ENCODE measurements around the gene KRTAP4-4.
"Not testable (repeated sequence)": the region's sequence is repeated elsewhere in the genome, so short reads cannot be mapped to it uniquely, and the experiment has no call there.

The KRTAP4-4 gene

DNA sequence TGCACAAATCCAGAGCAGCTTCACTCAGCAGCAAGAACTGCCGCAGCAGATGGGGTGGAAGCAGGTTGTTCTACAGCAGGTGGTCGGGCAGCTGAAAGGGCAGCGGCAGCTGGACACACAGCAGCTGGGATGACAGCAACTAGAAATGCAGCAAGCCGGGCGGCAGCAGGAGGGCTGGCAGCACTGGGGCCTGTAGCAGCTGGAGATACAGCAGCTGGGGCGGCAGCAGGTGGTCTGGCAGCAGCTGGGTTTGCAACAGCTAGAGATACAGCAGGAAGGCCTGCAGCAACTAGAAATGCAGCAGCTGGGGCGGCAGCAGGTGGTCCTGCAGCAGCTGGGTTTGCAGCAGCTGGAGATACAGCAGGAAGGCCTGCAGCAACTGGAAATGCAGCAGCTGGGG lies 7.0 kb upstream of the KRTAP4-4 start:
- no peak for TF ChIP-seq POLR2A (IDR thresholded peaks at IDR 0.05; ENCODE audit: low read depth, low read length)
- FAIRE-seq, result no peak
- no peak for DNase-seq (ENCODE audit: insufficient read length, low spot score)

DNA sequence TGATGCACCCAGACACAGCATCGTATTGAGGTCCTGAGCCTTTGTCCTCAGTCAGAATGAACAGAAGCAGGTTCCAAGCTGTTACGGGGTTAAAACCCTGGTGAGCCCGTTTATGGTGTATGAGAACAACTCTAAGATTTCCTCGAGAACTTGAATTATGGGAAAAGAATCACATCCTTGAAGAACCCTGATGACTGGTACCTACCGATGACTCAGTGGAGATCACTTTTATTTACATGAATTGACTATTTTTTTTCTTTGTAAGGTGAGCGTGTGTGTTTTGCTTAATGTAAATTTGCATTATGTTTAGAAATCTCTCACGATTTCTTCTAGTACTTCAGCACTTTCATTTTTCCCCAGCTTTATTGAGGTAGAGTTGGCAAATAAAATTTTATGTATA lies 3.3 kb upstream of the KRTAP4-4 start:
- FAIRE-seq (peak; percentile 15), DNase-seq (ENCODE audit: insufficient read length, low spot score) (no peak)

GRCh38 chr17:41160190-41160589 lies 358 bp downstream of the KRTAP4-4 start:
- not testable (repeated sequence) for FAIRE-seq; DNase-seq (ENCODE audit: insufficient read length, low spot score)

More for the DNA sequence above, 3.3 kb upstream of the KRTAP4-4 start:
- no peak for TF ChIP-seq POLR2A (IDR thresholded peaks at IDR 0.05; ENCODE audit: low read depth, low read length)

DNA sequence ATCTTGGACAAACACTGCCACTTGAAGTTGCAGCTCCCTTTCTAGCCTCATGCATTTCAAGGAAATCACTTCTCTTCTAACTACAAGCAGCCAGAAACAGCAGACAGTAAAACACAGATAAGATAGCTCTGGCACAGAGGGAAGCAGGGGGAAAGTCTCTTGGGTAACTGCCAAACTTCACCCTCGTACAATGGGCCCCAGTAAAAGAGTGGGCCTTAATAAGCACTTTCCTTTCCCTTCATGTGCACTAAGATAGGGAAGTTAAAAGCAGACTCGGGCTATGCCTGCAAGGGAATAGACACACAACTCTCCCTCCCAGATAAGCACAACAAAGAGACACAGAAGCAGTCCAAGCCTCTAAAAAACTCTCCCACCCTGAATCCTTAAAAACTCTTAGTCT lies 6.7 kb downstream of the KRTAP4-4 start:
- no peak for FAIRE-seq
- no peak for DNase-seq (ENCODE audit: insufficient read length, low spot score)
- TF ChIP-seq POLR2A (IDR thresholded peaks at IDR 0.05; ENCODE audit: low read depth, low read length), result no peak

DNA sequence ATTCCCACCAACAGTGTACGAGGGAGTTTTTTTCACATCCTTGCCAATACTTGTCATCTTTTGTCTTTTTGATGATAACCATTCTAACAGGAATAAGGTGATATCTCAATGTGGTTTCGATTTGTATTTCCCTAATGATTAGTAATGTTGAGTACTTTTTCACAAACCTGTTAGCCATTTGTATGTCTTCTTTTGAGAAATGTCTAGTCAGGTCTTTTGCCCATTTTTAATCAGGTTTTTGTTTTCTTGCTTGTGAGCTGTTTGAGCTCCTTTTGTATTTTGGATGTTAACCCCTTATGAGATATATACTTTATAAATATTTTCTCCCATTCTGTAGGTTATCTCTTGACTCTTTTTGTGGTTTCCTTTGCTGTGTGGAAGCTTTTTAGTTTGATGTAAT lies 9.0 kb downstream of the KRTAP4-4 start:
- no peak for TF ChIP-seq POLR2A (IDR thresholded peaks at IDR 0.05; ENCODE audit: low read depth, low read length)
- DNase-seq (ENCODE audit: insufficient read length, low spot score) (no peak), FAIRE-seq (no peak)

DNA sequence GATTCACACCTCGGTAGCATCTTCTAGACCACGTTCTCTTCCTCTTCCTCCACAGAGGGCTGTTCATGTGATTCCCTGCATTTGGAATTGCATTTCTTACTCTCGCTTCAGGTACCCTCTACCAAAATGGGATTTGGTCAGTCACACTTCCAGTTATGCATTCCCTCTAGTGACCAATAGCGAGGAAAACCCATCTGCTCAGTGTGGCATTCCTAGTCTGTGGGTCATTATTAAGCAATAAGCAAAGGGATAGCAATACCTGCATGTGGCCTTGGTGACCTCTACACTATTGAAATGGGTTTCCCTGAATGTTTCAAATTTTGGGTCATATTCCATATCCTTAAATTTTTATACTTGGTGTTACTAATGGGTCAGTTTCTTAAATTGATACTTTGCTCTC lies 10.5 kb downstream of the KRTAP4-4 start:
- FAIRE-seq, result no peak
- no peak for TF ChIP-seq POLR2A (IDR thresholded peaks at IDR 0.05; ENCODE audit: low read depth, low read length)

DNA sequence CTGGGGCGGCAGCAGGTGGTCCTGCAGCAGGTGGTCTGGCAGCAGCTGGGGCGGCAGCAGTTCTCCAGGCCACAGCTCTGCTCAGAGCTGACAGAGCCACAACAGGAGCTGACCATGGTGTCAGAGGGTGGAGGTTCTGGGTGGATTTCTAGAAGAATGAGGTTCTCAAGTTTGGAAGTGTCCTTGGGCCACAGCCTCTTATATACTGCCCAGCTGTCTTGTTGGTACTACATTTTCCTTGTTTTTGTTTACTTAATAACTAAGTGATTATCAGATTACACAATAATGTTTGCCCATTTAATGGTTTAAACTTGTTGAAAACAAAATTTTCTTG lies 10.9 kb downstream of the KRTAP4-4 start, which contains the start of gene KRTAP4-5:
Gene KRTAP4-5, minus strand, starts transcription at position 174 of the 334 bp plus-strand sequence. Its CDS starts 58 bp downstream, at position 116.
- FAIRE-seq (no peak), DNase-seq (ENCODE audit: insufficient read length, low spot score) (no peak)
- TF ChIP-seq POLR2A (IDR thresholded peaks at IDR 0.05; ENCODE audit: low read depth, low read length), result no peak

More for the DNA sequence above, 10.5 kb downstream of the KRTAP4-4 start:
- no peak for DNase-seq (ENCODE audit: insufficient read length, low spot score)

GRCh38 chr17:41148971-41149651 lies 11.4 kb downstream of the KRTAP4-4 start:
- DNase-seq (ENCODE audit: insufficient read length, low spot score); FAIRE-seq: not testable (repeated sequence)

GRCh38 chr17:41147531-41148204 lies 12.9 kb downstream of the KRTAP4-4 start:
- FAIRE-seq (no peak), DNase-seq (ENCODE audit: insufficient read length, low spot score) (no peak)
- no peak for TF ChIP-seq POLR2A (IDR thresholded peaks at IDR 0.05; ENCODE audit: low read depth, low read length)

- DNase-seq (ENCODE audit: insufficient read length, low spot score) (no peak), FAIRE-seq (no peak)
- no peak for TF ChIP-seq POLR2A (IDR thresholded peaks at IDR 0.05; ENCODE audit: low read depth, low read length)
These were observed 15.3 kb downstream of the KRTAP4-4 start for GRCh38 chr17:41145261-41145660.

- DNase-seq (ENCODE audit: insufficient read length, low spot score) (no peak), FAIRE-seq (no peak)
- no peak for TF ChIP-seq POLR2A (IDR thresholded peaks at IDR 0.05; ENCODE audit: low read depth, low read length)
These were observed 15.7 kb downstream of the KRTAP4-4 start for GRCh38 chr17:41144846-41145245.

DNA sequence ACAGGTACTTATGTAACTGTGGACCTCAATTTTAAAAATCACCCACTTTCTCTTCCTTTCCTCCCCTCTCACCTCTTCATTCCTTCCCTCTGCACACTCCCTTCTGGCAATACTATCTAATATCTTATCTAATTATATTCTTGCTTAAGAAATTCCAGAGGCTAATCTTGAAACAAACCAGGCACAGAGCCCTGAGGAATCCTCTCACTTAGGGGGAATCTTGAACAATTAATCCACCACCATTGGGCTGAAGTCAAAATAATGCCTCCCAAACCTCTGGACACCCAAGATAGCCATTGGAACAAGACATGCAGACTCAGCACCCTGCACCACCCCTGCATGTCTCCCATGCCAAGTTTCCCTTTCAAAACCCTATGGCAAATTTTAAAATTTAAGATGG lies 19.2 kb downstream of the KRTAP4-4 start:
- no peak for TF ChIP-seq POLR2A (IDR thresholded peaks at IDR 0.05; ENCODE audit: low read depth, low read length)
- FAIRE-seq (no peak), DNase-seq (ENCODE audit: insufficient read length, low spot score) (no peak)

DNA sequence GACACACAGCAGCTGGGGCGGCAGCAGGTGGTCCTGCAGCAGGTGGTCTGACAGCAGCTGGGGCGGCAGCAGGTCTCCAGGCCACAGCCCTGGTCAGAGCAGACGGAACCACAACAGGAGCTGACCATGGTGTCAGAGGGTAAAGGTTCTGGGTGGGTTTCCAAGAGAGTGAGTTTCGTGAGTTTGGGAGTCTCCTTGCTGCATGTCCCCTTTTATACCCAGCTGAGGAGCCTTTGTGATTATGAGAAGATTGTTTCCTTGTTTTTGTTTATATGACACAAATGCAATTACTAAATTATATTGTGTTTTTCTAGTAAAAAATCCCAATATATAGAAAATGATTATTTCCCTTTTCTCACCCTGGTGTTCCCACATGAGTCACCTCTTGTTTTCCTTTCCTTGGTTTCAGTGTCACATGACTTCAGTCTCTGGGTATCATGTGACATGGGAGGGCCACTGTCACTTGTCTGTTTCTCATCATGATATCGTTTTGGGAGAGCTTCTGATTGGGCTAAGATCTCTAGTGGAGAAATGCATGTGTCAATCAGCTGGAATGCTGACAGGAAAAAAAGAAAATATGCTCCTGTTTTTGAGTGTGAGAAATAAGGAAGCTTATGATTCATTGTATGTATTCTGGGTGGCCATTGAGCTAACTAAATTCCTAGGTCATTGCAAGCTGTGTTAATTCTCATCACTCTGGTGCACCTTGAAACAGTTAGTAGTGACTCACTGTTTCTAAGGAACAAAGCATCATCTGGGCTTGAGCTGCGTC lies 20.0 kb downstream of the KRTAP4-4 start, which contains the start of gene KRTAP4-6:
Gene KRTAP4-6, minus strand, starts transcription at position 185 of the 772 bp plus-strand sequence. Its CDS starts 57 bp downstream, at position 128.
- DNase-seq (ENCODE audit: insufficient read length, low spot score) (peak; percentile 26), FAIRE-seq (peak; percentile 66)
- TF ChIP-seq POLR2A (IDR thresholded peaks at IDR 0.05; ENCODE audit: low read depth, low read length), result no peak

DNA sequence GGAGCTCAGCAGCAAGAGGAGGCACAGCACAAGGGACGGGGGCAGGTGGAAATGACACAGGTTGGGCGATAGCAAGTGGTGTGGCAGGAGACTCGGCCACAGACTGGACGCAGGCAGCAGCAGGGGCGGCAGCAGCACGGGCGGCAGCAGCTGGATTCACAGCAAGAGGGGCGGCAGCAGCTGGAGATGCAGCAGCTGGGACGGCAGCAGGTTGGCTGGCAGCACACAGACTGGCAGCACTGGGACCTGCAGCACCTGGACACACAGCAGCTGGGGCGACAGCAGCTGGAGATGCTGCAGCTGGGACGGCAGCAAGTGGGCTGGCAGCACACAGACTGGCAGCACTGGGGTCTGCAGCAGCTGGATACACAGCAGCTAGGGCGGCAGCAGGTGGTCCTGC lies 20.7 kb downstream of the KRTAP4-4 start:
- DNase-seq (ENCODE audit: insufficient read length, low spot score); FAIRE-seq: not testable (repeated sequence)
